Right cardiac atrium (tissue), 5 donors: ENCODE results near the gene TCF7L2. TPM values are rescaled to one million over a fixed set of nuclear protein-coding genes. Genes with fewer than 3 reads are reported as not detected.

Experiments used
- ATAC-seq, 2 donors: fragments of 200-7000 bp; cut with Tn5 transposase; one replicate each; pipeline versions ENCODE4 v1.8.0 to v1.9.1; 2020; ENCODE audit warnings: moderate library complexity in 2 of 2, mild to moderate bottlenecking in 1 of 2
- DNase-seq, 3 donors: peaks; one replicate each; pipeline ENCODE4 v3.0.0-alpha.2; 2020
- H3K27ac ChIP-seq: one replicate; pipeline ENCODE4 v1.5.1; 2013; ENCODE audit warnings: mild to moderate bottlenecking, low read length, control low read depth, moderate library complexity
- H3K27me3 ChIP-seq: one replicate; pipeline ENCODE4 v1.6.1; 2013; ENCODE audit not compliant: control insufficient read depth, insufficient read depth
- H3K4me1 ChIP-seq: one replicate; pipeline ENCODE4 v1.6.1; 2013; ENCODE audit warnings: low read length; ENCODE audit not compliant: control insufficient read depth, insufficient read depth
- H3K4me3 ChIP-seq: one replicate; pipeline ENCODE4 v1.5.1; 2013; ENCODE audit warnings: low read length, control low read depth
- H3K9me3 ChIP-seq: one replicate; pipeline ENCODE4 v1.6.1; 2013; ENCODE audit warnings: low read length; ENCODE audit not compliant: control insufficient read depth
- WGBS: extraction: QIAGEN DNeasy Blood & Tissue Kit; methylation state at CpG from one replicate; pipeline ENCODE4 v1.1.7; 2013; 5-methylcytosine and 5-hydroxymethylcytosine counted together
- intact Hi-C, 4 donors: fragments of 100-400 bp; cut with DNase I; formaldehyde crosslinking; loops; one replicate each; pipeline versions ENCODE4 v1.11.0 to v1.14.0; 2022 to 2023
- long read RNA-seq, 4 donors: library from polyadenylated mRNA; unstranded; transcript quantifications; one replicate each; pipeline ENCODE4 v2.0.0, GENCODE V29; 2020 to 2021
- polyA plus RNA-seq: library from polyadenylated mRNA; stranded (reverse); fragments of 200-250 nt; gene quantifications from one replicate; pipeline ENCODE4 v1.2.3, GENCODE V29; 2013
- total RNA-seq, 4 donors: library from RNA; stranded (reverse); fragmentation: NEBNext Ultra II Directional; extraction: Animal tissue kit (Norgen Biotek cat#: 25700); gene quantifications; one replicate each; pipeline ENCODE4 v1.2.1, GENCODE V29; 2021
- donor health status: healthy with polysubstance abuse.
- donor health status: DM: no; HTN: yes; CAD: no.
- donor health status: DM: no; HTN: no; CAD: no.
- donor health status: DM: no; HTN: yes; CAD: no; lungs with severe emphysema.
- donor health status: DM: yes; HTN: yes; CAD: no.

TCF7L2 gene
- total RNA-seq (10 to 100 TPM; 15.6 to 18.7 (median 16.6) TPM), polyA plus RNA-seq (9.2 TPM)
- long read RNA-seq, donor 1, partial matches to known transcripts, result 8 of 15 reads
- long read RNA-seq, donor 1, other reads (novel, unspliced or antisense), result 7 of 15 reads
- long read RNA-seq, donor 2, partial matches to known transcripts, result 0 of 2 reads
- long read RNA-seq, donor 2, other reads (novel, unspliced or antisense), result 2 of 2 reads
- long read RNA-seq, donor 3, partial matches to known transcripts, result 2 of 13 reads
- long read RNA-seq, donor 3, other reads (novel, unspliced or antisense), result 11 of 13 reads
- long read RNA-seq, donor 4, partial matches to known transcripts, result 9 of 11 reads
- long read RNA-seq, donor 4, other reads (novel, unspliced or antisense), result 2 of 11 reads

DNA sequence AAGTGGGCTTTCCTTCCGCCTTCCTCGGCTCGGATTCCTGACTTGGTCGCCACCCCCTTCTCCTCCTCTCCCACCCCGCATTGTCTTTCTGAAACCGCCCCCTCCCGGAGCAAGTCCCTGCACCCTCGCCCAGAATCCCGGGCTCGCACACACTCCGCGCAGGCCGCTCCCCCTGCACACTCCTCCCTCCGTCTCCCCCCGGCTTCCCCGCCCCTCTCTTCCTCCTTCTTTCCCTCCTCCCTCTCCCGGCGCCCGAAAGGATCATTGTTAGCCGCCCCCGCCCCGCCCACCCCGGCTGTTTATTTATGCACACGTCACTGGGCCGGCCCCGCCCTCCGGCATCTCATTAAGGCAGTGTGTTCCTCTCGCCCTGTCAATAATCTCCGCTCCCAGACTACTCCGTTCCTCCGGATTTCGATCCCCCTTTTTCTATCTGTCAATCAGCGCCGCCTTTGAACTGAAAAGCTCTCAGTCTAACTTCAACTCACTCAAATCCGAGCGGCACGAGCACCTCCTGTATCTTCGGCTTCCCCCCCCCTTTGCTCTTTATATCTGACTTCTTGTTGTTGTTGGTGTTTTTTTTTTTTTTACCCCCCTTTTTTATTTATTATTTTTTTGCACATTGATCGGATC, at the start of gene TCF7L2:
Gene TCF7L2, plus strand, starts transcription at position 373 of the 633 bp plus-strand sequence. CDS start 510 bp downstream, outside the sequence.
- intact Hi-C loops, result loop anchor here (5.0 to 10.0 kb wide), 4 partner anchors 115 to 177 kb away; no protein-coding TSS in a partner anchor
- H3K4me3 ChIP-seq, result peak within 1 kb of the TSS; percentile 100
- WGBS, result under 1% methylated on average over 39 of the region's 39 CpGs
- no peaks in the 10 kb centered on the region for H3K27me3 ChIP-seq
- H3K9me3 ChIP-seq, result no peaks in the 10 kb centered on the region
- H3K4me1 ChIP-seq, result peaks cover 4% of the 10 kb centered on the region
- DNase-seq (peak; percentile 96 to 99 (median 98)), ATAC-seq (peak; percentile 96)
- peak within 1 kb of the TSS; percentile 98 for H3K27ac ChIP-seq

GRCh38 chr10:112902730-112903129, 47.3 kb upstream of the TCF7L2 start:
- ATAC-seq (no peak), DNase-seq (no peak)
- 93% methylated on average over 1 of the region's 1 CpG for WGBS
- intact Hi-C loops, result no loop called here
- Histone ChIP-seq H3K27me3 (no peaks in the 10 kb centered on the region), H3K9me3 (no peaks in the 10 kb centered on the region), H3K4me1 (no peaks in the 10 kb centered on the region), H3K27ac (no peak overlapping the region), H3K4me3 (no peak overlapping the region)

DNA sequence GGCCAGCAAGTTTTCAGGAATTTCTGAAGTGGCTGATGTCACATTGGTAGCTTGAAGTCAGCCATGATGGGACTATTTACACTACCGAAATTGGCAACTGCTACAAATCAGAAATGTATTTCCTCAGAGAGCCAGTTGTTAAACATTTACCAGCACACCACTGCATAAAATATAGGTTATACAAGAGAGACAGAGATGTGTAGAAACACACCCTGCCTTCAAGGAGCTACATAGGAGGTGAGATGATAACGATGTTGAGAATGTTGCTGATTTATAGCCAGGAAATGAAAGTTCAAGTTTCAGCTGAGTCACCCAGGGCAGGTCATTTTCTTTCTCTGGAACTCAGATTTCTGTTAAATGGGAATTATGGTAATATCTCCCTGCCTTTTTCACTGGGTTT, 46.0 kb upstream of the TCF7L2 start:
- Histone ChIP-seq H3K27ac (no peak overlapping the region), H3K27me3 (no peaks in the 10 kb centered on the region), H3K9me3 (no peaks in the 10 kb centered on the region), H3K4me3 (no peak overlapping the region), H3K4me1 (no peaks in the 10 kb centered on the region)
- intact Hi-C loops, result no loop called here
- DNase-seq, result no peak
- 72% methylated on average over 2 of the region's 2 CpGs for WGBS
- no peak for ATAC-seq

- ATAC-seq (peak in 1 of 2 donors; percentile 54), DNase-seq (no peak)
- Histone ChIP-seq H3K4me1 (no peaks in the 10 kb centered on the region), H3K27me3 (no peaks in the 10 kb centered on the region), H3K27ac (no peak overlapping the region), H3K4me3 (no peak overlapping the region), H3K9me3 (no peaks in the 10 kb centered on the region)
- WGBS, result 83% methylated on average over 8 of the region's 8 CpGs
- intact Hi-C loops, result no loop called here
Measured at GRCh38 chr10:112906945-112907344, 43.1 kb upstream of the TCF7L2 start.

GRCh38 chr10:112907893-112908292, 42.2 kb upstream of the TCF7L2 start:
- 70% methylated on average over 6 of the region's 6 CpGs for WGBS
- ATAC-seq, result no peak
- no peak for DNase-seq
- H3K4me3 ChIP-seq, result no peak overlapping the region
- H3K27ac ChIP-seq, result no peak overlapping the region
- intact Hi-C loops, result no loop called here
- no peaks in the 10 kb centered on the region for H3K27me3 ChIP-seq
- H3K9me3 ChIP-seq, result no peaks in the 10 kb centered on the region
- no peaks in the 10 kb centered on the region for H3K4me1 ChIP-seq

GRCh38 chr10:112911206-112911605, 38.8 kb upstream of the TCF7L2 start:
- intact Hi-C loops, result no loop called here

DNA sequence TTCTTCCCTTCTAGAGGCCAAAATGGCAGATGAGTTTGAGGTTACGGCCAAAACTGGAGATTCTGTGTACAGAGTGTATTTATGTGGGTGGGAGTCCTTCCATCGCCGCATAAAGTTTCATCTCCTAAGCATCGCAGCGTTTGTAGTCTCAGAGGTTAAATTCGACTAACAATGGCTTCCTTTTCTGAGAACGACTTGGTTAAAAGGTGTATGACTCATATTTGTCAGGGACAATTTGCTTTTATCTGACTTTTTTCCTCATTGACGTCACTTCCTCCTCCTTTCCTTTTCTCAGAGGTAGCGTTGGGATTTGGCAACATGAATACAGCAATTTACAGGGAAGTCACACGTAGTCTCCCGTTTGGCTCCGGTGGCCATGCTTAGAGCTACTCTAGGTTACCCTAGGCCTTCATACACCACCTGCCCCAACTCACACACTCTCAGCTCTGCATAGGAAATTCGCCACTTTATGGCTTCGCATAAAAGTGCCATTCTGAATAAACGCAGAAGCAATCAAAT, 37.6 kb upstream of the TCF7L2 start:
- Histone ChIP-seq H3K27ac (no peak overlapping the region), H3K4me3 (no peak overlapping the region), H3K27me3 (no peaks in the 10 kb centered on the region), H3K4me1 (no peaks in the 10 kb centered on the region), H3K9me3 (no peaks in the 10 kb centered on the region)
- intact Hi-C loops, result no loop called here
- DNase-seq (no peak), ATAC-seq (peak in 1 of 2 donors; percentile 49)
- WGBS, result 62% methylated on average over 15 of the region's 15 CpGs

More at GRCh38 chr10:112911206-112911605, 38.8 kb upstream of the TCF7L2 start:
- ATAC-seq (no peak), DNase-seq (no peak)
- H3K27me3 ChIP-seq, result no peaks in the 10 kb centered on the region
- H3K9me3 ChIP-seq, result no peaks in the 10 kb centered on the region
- no peak overlapping the region for H3K4me3 ChIP-seq
- no peaks in the 10 kb centered on the region for H3K4me1 ChIP-seq
- WGBS, result 75% methylated on average over 2 of the region's 2 CpGs
- H3K27ac ChIP-seq, result no peak overlapping the region

- intact Hi-C loops, result no loop called here
Measured at GRCh38 chr10:112913255-112913654, 36.8 kb upstream of the TCF7L2 start.

GRCh38 chr10:112913661-112914287, 36.3 kb upstream of the TCF7L2 start:
- Histone ChIP-seq H3K27me3 (no peaks in the 10 kb centered on the region), H3K27ac (no peak overlapping the region), H3K9me3 (no peaks in the 10 kb centered on the region), H3K4me1 (no peaks in the 10 kb centered on the region), H3K4me3 (no peak overlapping the region)
- no peak for ATAC-seq
- intact Hi-C loops, result no loop called here
- WGBS, result 85% methylated on average over 9 of the region's 9 CpGs
- DNase-seq, result no peak

More at GRCh38 chr10:112913255-112913654, 36.8 kb upstream of the TCF7L2 start:
- no peaks in the 10 kb centered on the region for H3K27me3 ChIP-seq
- ATAC-seq, result no peak
- no peak overlapping the region for H3K27ac ChIP-seq
- H3K4me3 ChIP-seq, result no peak overlapping the region
- 79% methylated on average over 1 of the region's 1 CpG for WGBS
- H3K9me3 ChIP-seq, result no peaks in the 10 kb centered on the region
- no peaks in the 10 kb centered on the region for H3K4me1 ChIP-seq
- DNase-seq, result no peak

- Histone ChIP-seq H3K4me3 (no peak overlapping the region), H3K27me3 (no peaks in the 10 kb centered on the region), H3K4me1 (no peaks in the 10 kb centered on the region), H3K9me3 (no peaks in the 10 kb centered on the region), H3K27ac (no peak overlapping the region)
- WGBS, result 85% methylated on average over 7 of the region's 7 CpGs
- DNase-seq (no peak), ATAC-seq (no peak)
- intact Hi-C loops, result no loop called here
Measured at GRCh38 chr10:112914288-112914952, 35.6 kb upstream of the TCF7L2 start.
